ENCODE measurements around the gene ZC3H12D.

DNA sequence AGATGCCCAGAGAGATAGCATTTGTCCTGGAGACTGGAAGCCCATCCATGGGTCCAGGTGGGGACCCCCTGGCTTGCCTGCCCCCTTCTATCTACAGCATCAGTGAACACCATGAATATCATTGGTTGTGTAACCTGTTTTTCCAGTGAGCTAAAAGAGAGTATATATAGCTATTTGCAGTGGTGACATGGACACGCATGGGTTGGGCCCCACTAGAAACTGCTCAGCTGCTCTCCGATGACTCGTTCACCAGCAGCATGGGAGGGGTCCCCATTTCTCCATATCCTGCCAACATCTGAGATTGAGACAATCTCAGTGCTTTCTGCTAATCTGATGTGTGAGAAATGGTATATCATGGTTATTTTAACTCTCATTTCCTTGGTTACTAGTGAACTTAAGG, 4.0 kb upstream of the ZC3H12D start:
- TF ChIP-seq POLR2A (IDR thresholded peaks at IDR 0.05), result no peak
- TF ChIP-seq, protein P1, sequence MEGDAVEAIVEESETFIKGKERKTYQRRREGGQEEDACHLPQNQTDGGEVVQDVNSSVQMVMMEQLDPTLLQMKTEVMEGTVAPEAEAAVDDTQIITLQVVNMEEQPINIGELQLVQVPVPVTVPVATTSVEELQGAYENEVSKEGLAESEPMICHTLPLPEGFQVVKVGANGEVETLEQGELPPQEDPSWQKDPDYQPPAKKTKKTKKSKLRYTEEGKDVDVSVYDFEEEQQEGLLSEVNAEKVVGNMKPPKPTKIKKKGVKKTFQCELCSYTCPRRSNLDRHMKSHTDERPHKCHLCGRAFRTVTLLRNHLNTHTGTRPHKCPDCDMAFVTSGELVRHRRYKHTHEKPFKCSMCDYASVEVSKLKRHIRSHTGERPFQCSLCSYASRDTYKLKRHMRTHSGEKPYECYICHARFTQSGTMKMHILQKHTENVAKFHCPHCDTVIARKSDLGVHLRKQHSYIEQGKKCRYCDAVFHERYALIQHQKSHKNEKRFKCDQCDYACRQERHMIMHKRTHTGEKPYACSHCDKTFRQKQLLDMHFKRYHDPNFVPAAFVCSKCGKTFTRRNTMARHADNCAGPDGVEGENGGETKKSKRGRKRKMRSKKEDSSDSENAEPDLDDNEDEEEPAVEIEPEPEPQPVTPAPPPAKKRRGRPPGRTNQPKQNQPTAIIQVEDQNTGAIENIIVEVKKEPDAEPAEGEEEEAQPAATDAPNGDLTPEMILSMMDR (IDR thresholded peaks at IDR 0.05), result no peak

Data from heart left ventricle (tissue), 13 donors.